ENCODE data around the gene AOC2. TPM values are rescaled to one million over a fixed set of nuclear protein-coding genes. Genes with fewer than 3 reads are reported as not detected.
"Not testable (repeated sequence)": the region's sequence is repeated elsewhere in the genome, so short reads cannot be mapped to it uniquely, and the experiment has no call there.

Gene AOC2
- total RNA-seq, 4 donors from 2014 or later, result 0.81 to 1.7 (median 1.4) TPM

DNA sequence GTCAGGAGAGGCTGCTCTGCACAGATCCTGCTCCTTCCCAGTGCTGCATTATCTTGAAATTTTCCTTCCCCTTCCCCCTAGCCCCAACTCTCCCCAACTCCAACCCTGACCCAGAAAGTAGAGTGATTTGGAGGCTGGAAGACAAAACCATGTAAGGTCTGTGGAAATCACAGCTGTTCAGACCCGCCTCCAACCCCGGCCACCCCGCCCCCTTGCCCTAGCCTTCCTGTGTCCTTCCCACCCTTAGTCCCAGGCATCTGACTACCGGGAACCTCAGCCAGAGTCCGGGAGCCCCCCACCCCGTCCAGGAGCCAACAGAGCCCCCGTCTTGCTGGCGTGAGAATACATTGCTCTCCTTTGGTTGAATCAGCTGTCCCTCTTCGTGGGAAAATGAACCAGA lies 6.6 kb downstream of the AOC2 start, which contains the start of gene AOC3:
Gene AOC3 (plus strand): TSS at position 246 of the 400 bp plus-strand sequence. CDS start 145 bp downstream, at position 391.
- H3K27ac ChIP-seq, result peak within 1 kb of the TSS; percentile 83 to 93 (median 88)
- peaks cover 0 to 75% (median 25%) of the 10 kb centered on the region in 3 donors for H3K4me1 ChIP-seq
- no peaks in the 10 kb centered on the region for H3K9me3 ChIP-seq
- no peaks in the 10 kb centered on the region for H3K27me3 ChIP-seq
- peak within 1 kb of the TSS; percentile 43 to 61 for H3K4me3 ChIP-seq
- no peak for TF ChIP-seq EP300 (IDR thresholded peaks at IDR 0.05)
- TF ChIP-seq, protein P1, sequence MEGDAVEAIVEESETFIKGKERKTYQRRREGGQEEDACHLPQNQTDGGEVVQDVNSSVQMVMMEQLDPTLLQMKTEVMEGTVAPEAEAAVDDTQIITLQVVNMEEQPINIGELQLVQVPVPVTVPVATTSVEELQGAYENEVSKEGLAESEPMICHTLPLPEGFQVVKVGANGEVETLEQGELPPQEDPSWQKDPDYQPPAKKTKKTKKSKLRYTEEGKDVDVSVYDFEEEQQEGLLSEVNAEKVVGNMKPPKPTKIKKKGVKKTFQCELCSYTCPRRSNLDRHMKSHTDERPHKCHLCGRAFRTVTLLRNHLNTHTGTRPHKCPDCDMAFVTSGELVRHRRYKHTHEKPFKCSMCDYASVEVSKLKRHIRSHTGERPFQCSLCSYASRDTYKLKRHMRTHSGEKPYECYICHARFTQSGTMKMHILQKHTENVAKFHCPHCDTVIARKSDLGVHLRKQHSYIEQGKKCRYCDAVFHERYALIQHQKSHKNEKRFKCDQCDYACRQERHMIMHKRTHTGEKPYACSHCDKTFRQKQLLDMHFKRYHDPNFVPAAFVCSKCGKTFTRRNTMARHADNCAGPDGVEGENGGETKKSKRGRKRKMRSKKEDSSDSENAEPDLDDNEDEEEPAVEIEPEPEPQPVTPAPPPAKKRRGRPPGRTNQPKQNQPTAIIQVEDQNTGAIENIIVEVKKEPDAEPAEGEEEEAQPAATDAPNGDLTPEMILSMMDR (IDR thresholded peaks at IDR 0.05), result no peak
- peak; percentile 41 for TF ChIP-seq POLR2AphosphoS5 (IDR thresholded peaks at IDR 0.05)
- peak; percentile 21 to 37 for TF ChIP-seq POLR2A (IDR thresholded peaks at IDR 0.05)
- ATAC-seq, result peak; percentile 68
- H3K36me3 ChIP-seq, result peaks cover 0 to 2% of the 10 kb centered on the region in 2 donors
- 20 to 40% methylated on average over 1 of the region's 9 CpGs for WGBS, 2 donors (ENCODE audit: low coverage in 1 of 2)

DNA sequence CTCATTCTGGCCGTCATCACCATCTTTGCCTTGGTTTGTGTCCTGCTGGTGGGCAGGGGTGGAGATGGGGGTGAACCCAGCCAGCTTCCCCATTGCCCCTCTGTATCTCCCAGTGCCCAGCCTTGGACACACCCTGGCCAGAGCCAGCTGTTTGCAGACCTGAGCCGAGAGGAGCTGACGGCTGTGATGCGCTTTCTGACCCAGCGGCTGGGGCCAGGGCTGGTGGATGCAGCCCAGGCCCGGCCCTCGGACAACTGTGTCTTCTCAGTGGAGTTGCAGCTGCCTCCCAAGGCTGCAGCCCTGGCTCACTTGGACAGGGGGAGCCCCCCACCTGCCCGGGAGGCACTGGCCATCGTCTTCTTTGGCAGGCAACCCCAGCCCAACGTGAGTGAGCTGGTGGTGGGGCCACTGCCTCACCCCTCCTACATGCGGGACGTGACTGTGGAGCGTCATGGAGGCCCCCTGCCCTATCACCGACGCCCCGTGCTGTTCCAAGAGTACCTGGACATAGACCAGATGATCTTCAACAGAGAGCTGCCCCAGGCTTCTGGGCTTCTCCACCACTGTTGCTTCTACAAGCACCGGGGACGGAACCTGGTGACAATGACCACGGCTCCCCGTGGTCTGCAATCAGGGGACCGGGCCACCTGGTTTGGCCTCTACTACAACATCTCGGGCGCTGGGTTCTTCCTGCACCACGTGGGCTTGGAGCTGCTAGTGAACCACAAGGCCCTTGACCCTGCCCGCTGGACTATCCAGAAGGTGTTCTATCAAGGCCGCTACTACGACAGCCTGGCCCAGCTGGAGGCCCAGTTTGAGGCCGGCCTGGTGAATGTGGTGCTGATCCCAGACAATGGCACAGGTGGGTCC lies 7.2 kb downstream of the AOC2 start:
- Histone ChIP-seq H3K4me1 (peaks cover 0 to 75% (median 27%) of the 10 kb centered on the region in 3 donors), H3K27ac (peak overlapping the region; percentile 83 to 93 (median 88)), H3K4me3 (peak overlapping the region; percentile 43 to 61)
- H3K9me3 ChIP-seq, H3K27me3 ChIP-seq, H3K36me3 ChIP-seq: not testable (repeated sequence)
- WGBS, 2 donors (ENCODE audit: low coverage in 1 of 2), result 40% methylated on average over 1 of the region's 28 CpGs; no CpG with 5 or more reads in 1 of the 2 donors
- TF ChIP-seq POLR2A (IDR thresholded peaks at IDR 0.05), result peak in 1 of 2 donors; percentile 12
- ATAC-seq, result peak; percentile 14

DNA sequence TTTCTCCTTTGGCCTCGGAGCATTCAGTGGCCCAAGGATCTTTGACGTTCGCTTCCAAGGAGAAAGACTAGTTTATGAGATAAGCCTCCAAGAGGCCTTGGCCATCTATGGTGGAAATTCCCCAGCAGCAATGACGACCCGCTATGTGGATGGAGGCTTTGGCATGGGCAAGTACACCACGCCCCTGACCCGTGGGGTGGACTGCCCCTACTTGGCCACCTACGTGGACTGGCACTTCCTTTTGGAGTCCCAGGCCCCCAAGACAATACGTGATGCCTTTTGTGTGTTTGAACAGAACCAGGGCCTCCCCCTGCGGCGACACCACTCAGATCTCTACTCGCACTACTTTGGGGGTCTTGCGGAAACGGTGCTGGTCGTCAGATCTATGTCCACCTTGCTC lies 8.0 kb downstream of the AOC2 start:
- H3K27me3 ChIP-seq, result no peaks in the 10 kb centered on the region
- 20 to 40% methylated on average over 1 of the region's 15 CpGs for WGBS, 2 donors (ENCODE audit: low coverage in 1 of 2)
- no peak for TF ChIP-seq POLR2AphosphoS5 (IDR thresholded peaks at IDR 0.05)
- TF ChIP-seq EP300 (IDR thresholded peaks at IDR 0.05), result no peak
- no peak for TF ChIP-seq POLR2A (IDR thresholded peaks at IDR 0.05)
- TF ChIP-seq, protein P1 (IDR thresholded peaks at IDR 0.05), result no peak
- peaks cover 0 to 9% of the 10 kb centered on the region in 2 donors for H3K36me3 ChIP-seq
- peak overlapping the region; percentile 43 to 61 for H3K4me3 ChIP-seq
- no peaks in the 10 kb centered on the region for H3K9me3 ChIP-seq
- peak overlapping the region; percentile 83 to 93 (median 88) for H3K27ac ChIP-seq
- peak; percentile 20 for ATAC-seq
- H3K4me1 ChIP-seq, result peaks cover 0 to 75% (median 22%) of the 10 kb centered on the region in 3 donors

DNA sequence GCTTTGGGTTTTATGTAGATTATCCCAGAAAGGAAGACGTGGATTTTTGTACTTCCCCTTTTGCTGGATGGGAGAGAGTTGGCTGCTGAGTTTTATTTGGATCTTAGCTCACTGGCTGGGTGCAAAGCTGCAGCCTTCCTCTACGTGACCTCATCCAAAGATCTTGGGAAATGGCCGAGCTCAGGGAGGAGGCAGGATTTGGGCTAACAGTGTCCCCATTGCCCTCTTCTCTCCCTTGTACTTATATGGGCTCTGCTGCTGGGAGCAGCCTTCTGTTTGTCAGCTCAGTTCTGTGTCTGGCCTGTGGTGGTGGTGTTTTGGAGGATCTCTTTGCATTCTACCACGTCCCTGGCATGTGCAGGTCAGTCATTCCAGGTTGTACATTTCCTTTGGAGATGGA lies 8.6 kb downstream of the AOC2 start:
- ATAC-seq, result peak; percentile 70
- Histone ChIP-seq H3K27ac (peak overlapping the region; percentile 83 to 93 (median 88)), H3K4me1 (peaks cover 0 to 78% (median 22%) of the 10 kb centered on the region in 3 donors), H3K36me3 (peaks cover 0 to 16% of the 10 kb centered on the region in 2 donors), H3K27me3 (no peaks in the 10 kb centered on the region), H3K4me3 (peak overlapping the region; percentile 43 to 61), H3K9me3 (no peaks in the 10 kb centered on the region)
- 10 to 31% methylated on average over 2 of the region's 4 CpGs for WGBS, 2 donors (ENCODE audit: low coverage in 1 of 2)
- TF ChIP-seq POLR2AphosphoS5 (IDR thresholded peaks at IDR 0.05), result peak; percentile 76
- no peak for TF ChIP-seq EP300 (IDR thresholded peaks at IDR 0.05)
- TF ChIP-seq, protein P1 (IDR thresholded peaks at IDR 0.05), result peak in 1 of 4 experiments; percentile 2
- peak; percentile 23 to 38 for TF ChIP-seq POLR2A (IDR thresholded peaks at IDR 0.05)

DNA sequence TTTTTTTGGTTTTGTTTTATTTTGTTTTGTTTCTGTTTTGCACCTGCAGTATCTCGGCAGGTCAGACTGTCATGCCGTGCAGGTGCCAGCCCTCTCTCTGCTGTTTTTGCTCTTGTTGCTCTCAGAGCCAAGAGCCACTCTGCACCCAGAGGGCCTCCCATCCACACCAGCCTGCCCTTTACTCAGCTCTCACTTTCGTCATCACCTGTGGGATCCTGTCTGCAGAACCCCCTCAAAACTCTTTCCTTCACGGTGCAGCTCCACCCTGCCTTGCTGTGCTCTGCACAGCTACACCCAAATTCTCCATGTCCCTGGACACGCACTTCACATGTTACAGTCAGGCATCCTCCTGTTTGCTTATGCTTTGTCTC lies 9.2 kb downstream of the AOC2 start:
- no peaks in the 10 kb centered on the region for H3K9me3 ChIP-seq
- H3K27ac ChIP-seq, result peak overlapping the region; percentile 83 to 93 (median 88)
- ATAC-seq, result no peak
- TF ChIP-seq EP300 (IDR thresholded peaks at IDR 0.05) (no peak), POLR2AphosphoS5 (IDR thresholded peaks at IDR 0.05) (no peak), POLR2A (IDR thresholded peaks at IDR 0.05) (no peak)
- TF ChIP-seq, protein P1 (IDR thresholded peaks at IDR 0.05), result no peak
- peaks cover 0 to 78% (median 22%) of the 10 kb centered on the region in 3 donors for H3K4me1 ChIP-seq
- H3K27me3 ChIP-seq, result no peaks in the 10 kb centered on the region
- peaks cover 0 to 18% of the 10 kb centered on the region in 2 donors for H3K36me3 ChIP-seq
- 27 to 40% methylated on average over 5 of the region's 5 CpGs for WGBS, 2 donors (ENCODE audit: low coverage in 1 of 2)
- H3K4me3 ChIP-seq, result peak overlapping the region; percentile 43 to 61
